Bronchial epithelial cell (primary cell): ENCODE data around the gene TMEM41B. TPM values are rescaled to one million over a fixed set of nuclear protein-coding genes. Genes with fewer than 3 reads are reported as not detected.
"Not testable (repeated sequence)": the region's sequence is repeated elsewhere in the genome, so short reads cannot be mapped to it uniquely, and the experiment has no call there.

Experiments
- DNase-seq: peaks from one replicate; pipeline ENCODE4 v3.0.0-alpha.2; 2010; ENCODE audit warnings: low read depth
- FAIRE-seq: peaks from 2 replicates; lab custom pipeline; 2011; peaks lifted over from hg19 to GRCh38; lab: Jason Lieb, UNC
- H3K27me3 ChIP-seq: 2 replicates; pipeline ENCODE4 v1.5.1; 2011; ENCODE audit warnings: low read length; ENCODE audit not compliant: control insufficient read depth, insufficient read depth
- H3K36me3 ChIP-seq: 2 replicates; pipeline ENCODE4 v1.5.1; 2011; ENCODE audit warnings: low read length; ENCODE audit not compliant: control insufficient read depth, insufficient read depth
- H3K4me3 ChIP-seq: 2 replicates; pipeline ENCODE4 v1.5.1; 2011; ENCODE audit warnings: mild to moderate bottlenecking, low read depth, low read length, control low read depth
- total RNA-seq: library from RNA; depleted of rRNA; stranded (reverse); fragments of >200 nt; gene quantifications from 2 replicates; pipeline ENCODE4 v1.2.1, GENCODE V29; 2014
- TF ChIP-seq, protein P1 (sequence below): IDR thresholded peaks from 2 replicates; pipeline ENCODE4 v1.5.1; 2011; ENCODE audit warnings: mild to moderate bottlenecking, moderate library complexity, low read length, control low read depth, inconsistent platforms; ENCODE audit not compliant: insufficient read depth, severe bottlenecking

The TMEM41B gene
- total RNA-seq, 1 donor from 2014 or later: 49.2 TPM

DNA sequence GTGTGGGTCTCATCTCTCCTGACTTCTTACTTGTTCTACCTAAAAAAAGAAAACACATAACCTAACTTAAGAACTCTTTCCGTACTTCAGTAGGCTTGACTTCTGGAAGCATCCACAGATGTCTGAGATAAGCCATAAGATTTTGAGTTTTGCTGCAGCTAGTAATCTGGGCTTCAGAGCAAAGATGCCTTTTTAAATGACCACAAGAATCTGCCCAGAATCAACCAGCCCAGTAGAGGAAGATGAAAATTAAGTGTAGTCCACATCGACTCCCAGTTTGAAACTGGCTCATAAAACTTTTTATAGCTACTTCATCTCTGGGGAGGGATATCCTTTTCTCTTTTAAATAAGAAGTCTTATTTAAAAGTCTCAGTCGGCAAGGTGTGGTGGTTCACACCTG lies 60.0 kb downstream of the TMEM41B start:
- FAIRE-seq: no peak
- H3K36me3 ChIP-seq: no peaks in the 10 kb centered on the region
- H3K27me3 ChIP-seq: no peaks in the 10 kb centered on the region
- TF ChIP-seq, protein P1, sequence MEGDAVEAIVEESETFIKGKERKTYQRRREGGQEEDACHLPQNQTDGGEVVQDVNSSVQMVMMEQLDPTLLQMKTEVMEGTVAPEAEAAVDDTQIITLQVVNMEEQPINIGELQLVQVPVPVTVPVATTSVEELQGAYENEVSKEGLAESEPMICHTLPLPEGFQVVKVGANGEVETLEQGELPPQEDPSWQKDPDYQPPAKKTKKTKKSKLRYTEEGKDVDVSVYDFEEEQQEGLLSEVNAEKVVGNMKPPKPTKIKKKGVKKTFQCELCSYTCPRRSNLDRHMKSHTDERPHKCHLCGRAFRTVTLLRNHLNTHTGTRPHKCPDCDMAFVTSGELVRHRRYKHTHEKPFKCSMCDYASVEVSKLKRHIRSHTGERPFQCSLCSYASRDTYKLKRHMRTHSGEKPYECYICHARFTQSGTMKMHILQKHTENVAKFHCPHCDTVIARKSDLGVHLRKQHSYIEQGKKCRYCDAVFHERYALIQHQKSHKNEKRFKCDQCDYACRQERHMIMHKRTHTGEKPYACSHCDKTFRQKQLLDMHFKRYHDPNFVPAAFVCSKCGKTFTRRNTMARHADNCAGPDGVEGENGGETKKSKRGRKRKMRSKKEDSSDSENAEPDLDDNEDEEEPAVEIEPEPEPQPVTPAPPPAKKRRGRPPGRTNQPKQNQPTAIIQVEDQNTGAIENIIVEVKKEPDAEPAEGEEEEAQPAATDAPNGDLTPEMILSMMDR: no peak
- no peak for DNase-seq
- no peak overlapping the region for H3K4me3 ChIP-seq

DNA sequence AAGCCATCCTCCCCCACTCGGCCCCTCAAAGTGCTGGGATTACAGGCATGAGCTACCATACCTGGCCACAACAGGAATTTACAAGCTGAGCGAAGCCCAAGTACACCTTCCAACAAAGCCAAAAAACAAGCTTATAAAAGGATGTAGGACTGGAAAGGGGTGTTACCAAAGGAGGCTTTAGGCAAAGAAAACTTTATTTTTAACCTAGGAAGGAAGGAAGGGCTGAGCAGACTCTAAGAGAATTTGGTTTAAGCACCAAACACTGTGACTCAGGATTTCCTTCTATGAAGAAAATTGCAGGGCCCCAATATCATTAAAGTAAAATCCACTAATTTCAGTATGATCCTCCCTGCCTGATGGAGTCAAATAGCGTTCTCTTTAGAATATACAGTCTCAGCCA lies 61.3 kb downstream of the TMEM41B start:
- Histone ChIP-seq H3K27me3 (no peaks in the 10 kb centered on the region), H3K36me3 (no peaks in the 10 kb centered on the region), H3K4me3 (no peak overlapping the region)
- DNase-seq (no peak), FAIRE-seq (no peak)
- TF ChIP-seq, protein P1: no peak

DNA sequence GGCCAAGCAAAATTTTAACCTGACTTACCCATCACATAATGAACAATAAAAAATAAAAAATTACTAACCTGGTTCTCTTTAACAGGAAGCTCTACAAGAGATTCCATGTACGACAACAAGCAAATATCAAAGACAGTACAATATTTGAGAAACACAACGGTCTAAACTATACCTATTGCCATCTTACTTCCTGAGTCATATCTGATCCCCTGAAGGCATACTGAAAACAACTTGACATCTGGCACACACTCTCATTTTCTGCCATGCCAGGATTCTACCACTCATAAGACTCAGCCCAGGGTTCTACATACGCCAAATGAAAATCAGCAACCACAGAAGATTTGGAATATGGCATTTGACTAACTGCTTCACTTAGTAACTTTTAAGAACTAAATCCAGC lies 63.1 kb downstream of the TMEM41B start:
- DNase-seq: peak; percentile 48
- no peak overlapping the region for H3K4me3 ChIP-seq
- no peak for FAIRE-seq
- H3K27me3 ChIP-seq: no peaks in the 10 kb centered on the region
- TF ChIP-seq, protein P1: no peak
- no peaks in the 10 kb centered on the region for H3K36me3 ChIP-seq

DNA sequence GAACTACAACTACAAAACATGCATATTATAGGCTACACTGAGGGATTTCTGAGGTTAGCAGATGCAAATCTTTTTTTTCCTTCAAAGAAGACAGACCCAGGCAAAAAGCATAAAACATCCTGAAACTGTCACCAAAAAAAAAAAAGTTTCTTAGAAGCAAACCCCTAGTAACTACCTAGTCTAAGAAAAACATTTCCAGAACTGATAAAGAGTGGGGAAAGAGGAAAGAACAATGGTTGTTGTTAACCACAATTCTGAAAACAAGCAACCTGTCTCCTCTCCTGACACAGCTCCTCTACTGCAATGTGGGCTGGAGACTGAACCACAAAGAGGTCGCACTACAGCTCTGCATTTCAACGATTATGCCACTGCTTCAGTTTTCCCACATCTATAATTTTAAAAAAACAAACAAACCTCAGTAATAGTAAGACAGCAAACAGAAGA lies 64.2 kb downstream of the TMEM41B start:
- DNase-seq: no peak

DNA sequence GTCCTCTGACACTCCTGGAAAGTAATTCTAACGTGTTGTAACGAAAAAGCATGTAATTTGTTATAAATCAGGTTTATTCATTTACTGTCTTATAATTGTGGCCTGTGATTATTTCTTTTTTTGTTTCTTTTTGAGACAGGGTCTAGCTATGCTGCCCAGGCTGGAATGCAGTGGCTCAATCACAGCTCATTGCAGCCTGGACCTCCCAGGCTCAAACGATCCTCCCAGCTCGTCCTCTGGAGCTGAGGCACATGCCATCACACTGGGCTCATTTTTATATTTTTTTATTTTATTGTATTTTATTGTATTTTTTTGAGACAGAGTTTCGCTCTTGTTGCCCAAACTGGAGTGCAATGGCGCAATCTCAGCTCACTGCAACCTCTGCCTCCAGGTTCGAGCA lies 65.1 kb downstream of the TMEM41B start:
- DNase-seq (no peak), FAIRE-seq (no peak)
- H3K4me3 ChIP-seq: no peak overlapping the region
- no peaks in the 10 kb centered on the region for H3K36me3 ChIP-seq
- TF ChIP-seq, protein P1: no peak
- no peaks in the 10 kb centered on the region for H3K27me3 ChIP-seq

More for the DNA sequence above, 64.2 kb downstream of the TMEM41B start:
- Histone ChIP-seq H3K27me3 (no peaks in the 10 kb centered on the region), H3K36me3 (no peaks in the 10 kb centered on the region), H3K4me3 (no peak overlapping the region)
- TF ChIP-seq, protein P1: no peak
- no peak for FAIRE-seq

DNA sequence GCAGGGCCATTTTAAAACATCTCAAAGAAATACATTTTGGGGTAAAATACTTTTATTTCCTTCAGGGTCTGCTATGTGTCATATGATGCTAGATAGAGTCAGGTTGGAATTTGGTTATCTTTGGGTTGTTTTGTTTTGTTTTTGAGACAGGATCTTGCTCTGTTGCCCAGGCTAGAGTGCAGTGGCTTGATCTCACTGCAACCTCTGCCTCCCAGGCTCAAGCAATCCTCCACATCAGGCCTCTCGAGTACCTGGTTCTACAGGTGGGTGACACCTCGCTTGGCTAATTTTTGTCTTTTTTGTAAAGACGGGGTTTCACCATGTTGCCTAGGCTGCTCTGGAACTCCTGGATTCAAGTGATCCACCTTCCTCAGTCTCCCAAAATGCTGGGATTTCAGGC lies 66.5 kb downstream of the TMEM41B start:
- no peak for FAIRE-seq
- H3K4me3 ChIP-seq: no peak overlapping the region
- DNase-seq: no peak
- TF ChIP-seq, protein P1: no peak
- H3K27me3 ChIP-seq: no peaks in the 10 kb centered on the region
- no peaks in the 10 kb centered on the region for H3K36me3 ChIP-seq

DNA sequence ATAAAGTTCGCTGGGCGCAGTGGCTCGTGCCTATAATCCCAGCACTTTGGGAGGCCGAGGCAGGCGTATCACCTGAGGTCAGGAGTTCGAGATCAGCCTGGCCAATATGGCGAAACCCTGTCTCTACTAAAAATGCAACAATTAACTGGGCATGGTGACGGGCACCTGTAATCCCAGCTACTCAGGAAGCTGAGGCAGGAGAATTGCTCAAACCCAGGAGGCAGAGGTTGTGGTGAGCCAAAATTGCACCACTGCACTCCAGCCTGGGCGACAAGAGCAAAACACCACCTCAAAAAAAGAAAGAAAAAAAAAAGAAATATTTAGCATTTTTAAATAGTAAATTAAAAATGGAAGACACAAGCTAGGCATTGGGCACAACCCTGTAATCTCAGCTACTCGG lies 78.2 kb downstream of the TMEM41B start:
- not testable (repeated sequence) for H3K36me3 ChIP-seq, DNase-seq, H3K4me3 ChIP-seq, FAIRE-seq, H3K27me3 ChIP-seq
